Measurements from ENCODE around the gene FAF1.
"Not testable (repeated sequence)": the region's sequence is repeated elsewhere in the genome, so short reads cannot be mapped to it uniquely, and the experiment has no call there.

- not testable (repeated sequence) for TF ChIP-seq RAD21 (IDR thresholded peaks at IDR 0.05; ENCODE audit: low read depth); CTCF (IDR thresholded peaks at IDR 0.05 in 2 of 3, conservative IDR thresholded peaks at IDR 0.05 in 1 of 3; ENCODE audit: borderline replicate concordance in 1 of 3, insufficient read depth in 1 of 3, low read depth in 2 of 3, low read length in 2 of 3); ZNF274 (IDR thresholded peaks at IDR 0.05; ENCODE audit: low read depth, low read length); POLR2AphosphoS5 (IDR thresholded peaks at IDR 0.05; ENCODE audit: low read depth, low read length); EZH2phosphoT487 (IDR thresholded peaks at IDR 0.05; ENCODE audit: borderline replicate concordance); ELF1 (IDR thresholded peaks at IDR 0.05; ENCODE audit: borderline replicate concordance, low read depth); POLR2A (IDR thresholded peaks at IDR 0.05; ENCODE audit: borderline replicate concordance, extremely low read depth, insufficient read depth, insufficient read length); CEBPB (IDR thresholded peaks at IDR 0.05; ENCODE audit: low read depth)
Measured at GRCh38 chr1:50935276-50935675, 24.8 kb downstream of the FAF1 start.
